NCI-H2227 treated with DMSO at 0.1 percent for 48 hours (cell line): Measurements from ENCODE around the gene TGFBRAP1.
"Not testable (repeated sequence)": the region's sequence is repeated elsewhere in the genome, so short reads cannot be mapped to it uniquely, and the experiment has no call there.

Source experiments
- DNase-seq: peaks from one replicate; lab custom pipeline; 2025; lab: John Stamatoyannopoulos, UW

TGFBRAP1 gene

GRCh38 chr2:105358593-105358992, 29.1 kb upstream of the TGFBRAP1 start:
- DNase-seq, result no peak

- DNase-seq, result no peak
Measured at GRCh38 chr2:105357122-105357521, 27.6 kb upstream of the TGFBRAP1 start.

GRCh38 chr2:105344704-105345345, 15.3 kb upstream of the TGFBRAP1 start:
- DNase-seq, result peak; percentile 21

GRCh38 chr2:105339414-105339813, 9.9 kb upstream of the TGFBRAP1 start:
- no peak for DNase-seq

GRCh38 chr2:105338020-105338385, 8.5 kb upstream of the TGFBRAP1 start:
- no peak for DNase-seq

- DNase-seq, result peak; percentile 99
Measured at GRCh38 chr2:105337122-105338019, 7.8 kb upstream of the TGFBRAP1 start, which contains the start of gene C2orf49. TSS of gene C2orf49 (plus strand) at chr2:105337540. CDS start at chr2:105337588, 48 bp downstream.

GRCh38 chr2:105336786-105337121, 7.2 kb upstream of the TGFBRAP1 start:
- no peak for DNase-seq

- DNase-seq, result no peak
Measured at GRCh38 chr2:105335469-105335868, 5.9 kb upstream of the TGFBRAP1 start.

GRCh38 chr2:105334211-105334610, 4.7 kb upstream of the TGFBRAP1 start:
- no peak for DNase-seq

- no peak for DNase-seq
Measured at GRCh38 chr2:105330681-105331375, 1.3 kb upstream of the TGFBRAP1 start.

GRCh38 chr2:105329197-105329554, 359 bp downstream of the TGFBRAP1 start:
- no peak for DNase-seq

- DNase-seq, result no peak
Measured at GRCh38 chr2:105328281-105329196, 996 bp downstream of the TGFBRAP1 start.

GRCh38 chr2:105327690-105328089, 1.8 kb downstream of the TGFBRAP1 start:
- no peak for DNase-seq

GRCh38 chr2:105327271-105327670, 2.3 kb downstream of the TGFBRAP1 start:
- not testable (repeated sequence) for DNase-seq

GRCh38 chr2:105325389-105325963, 4.1 kb downstream of the TGFBRAP1 start:
- DNase-seq, result no peak

GRCh38 chr2:105324732-105325131, 4.8 kb downstream of the TGFBRAP1 start:
- DNase-seq, result no peak

- no peak for DNase-seq
Measured at GRCh38 chr2:105324101-105324500, 5.4 kb downstream of the TGFBRAP1 start.

GRCh38 chr2:105323111-105323510, 6.4 kb downstream of the TGFBRAP1 start:
- no peak for DNase-seq

GRCh38 chr2:105321875-105322646, 7.5 kb downstream of the TGFBRAP1 start:
- no peak for DNase-seq

- peak; percentile 84 for DNase-seq
Measured at GRCh38 chr2:105320651-105321215, 8.8 kb downstream of the TGFBRAP1 start.
